ENCODE data around the gene EHMT1.

Gene EHMT1

GRCh38 chr9:137647096-137647714, 28.4 kb downstream of the EHMT1 start:
- H3K4me3 ChIP-seq (ENCODE audit: low read depth, low read length), result no peak overlapping the region
- no peak for DNase-seq
- no peak overlapping the region for H3K27ac ChIP-seq

GRCh38 chr9:137648396-137648795, 29.6 kb downstream of the EHMT1 start:
- H3K36me3 ChIP-seq (replicated peaks), result peaks cover 12% of the 10 kb centered on the region
- no peak for TF ChIP-seq CTCF (IDR thresholded peaks at IDR 0.05; ENCODE audit: low read depth, low read length, missing control alignments)
- in situ Hi-C loops (cut with HindIII; ENCODE audit: low pct_ligation_motif_present, low sequenced_read_pairs), result no loop called here
- no peak overlapping the region for H3K27ac ChIP-seq
- DNase-seq, result no peak
- H3K4me3 ChIP-seq (ENCODE audit: low read depth, low read length), result no peak overlapping the region
- H3K27me3 ChIP-seq (replicated peaks), result no peaks in the 10 kb centered on the region

More at GRCh38 chr9:137647096-137647714, 28.4 kb downstream of the EHMT1 start:
- in situ Hi-C loops (cut with HindIII; ENCODE audit: low pct_ligation_motif_present, low sequenced_read_pairs), result no loop called here
- Histone ChIP-seq H3K27me3 (replicated peaks) (no peaks in the 10 kb centered on the region), H3K36me3 (replicated peaks) (peaks cover 12% of the 10 kb centered on the region)
- TF ChIP-seq CTCF (IDR thresholded peaks at IDR 0.05; ENCODE audit: low read depth, low read length, missing control alignments), result no peak

GRCh38 chr9:137649553-137649952, 30.7 kb downstream of the EHMT1 start:
- H3K4me3 ChIP-seq (ENCODE audit: low read depth, low read length), result no peak overlapping the region
- H3K36me3 ChIP-seq (replicated peaks), result peaks cover 9% of the 10 kb centered on the region
- DNase-seq, result no peak
- no peak overlapping the region for H3K27ac ChIP-seq
- in situ Hi-C loops (cut with HindIII; ENCODE audit: low pct_ligation_motif_present, low sequenced_read_pairs), result no loop called here
- no peaks in the 10 kb centered on the region for H3K27me3 ChIP-seq (replicated peaks)
- no peak for TF ChIP-seq CTCF (IDR thresholded peaks at IDR 0.05; ENCODE audit: low read depth, low read length, missing control alignments)

- H3K4me3 ChIP-seq (ENCODE audit: low read depth, low read length), result no peak overlapping the region
- H3K27me3 ChIP-seq (replicated peaks), result no peaks in the 10 kb centered on the region
Measured at GRCh38 chr9:137650259-137650658, 31.5 kb downstream of the EHMT1 start.

GRCh38 chr9:137650779-137651178, 32.0 kb downstream of the EHMT1 start:
- Histone ChIP-seq H3K27ac (no peak overlapping the region), H3K36me3 (replicated peaks) (peaks cover 6% of the 10 kb centered on the region), H3K4me3 (ENCODE audit: low read depth, low read length) (no peak overlapping the region), H3K27me3 (replicated peaks) (no peaks in the 10 kb centered on the region)
- in situ Hi-C loops (cut with HindIII; ENCODE audit: low pct_ligation_motif_present, low sequenced_read_pairs), result no loop called here
- no peak for DNase-seq
- no peak for TF ChIP-seq CTCF (IDR thresholded peaks at IDR 0.05; ENCODE audit: low read depth, low read length, missing control alignments)

More at GRCh38 chr9:137650259-137650658, 31.5 kb downstream of the EHMT1 start:
- DNase-seq, result no peak
- no peak for TF ChIP-seq CTCF (IDR thresholded peaks at IDR 0.05; ENCODE audit: low read depth, low read length, missing control alignments)
- Histone ChIP-seq H3K36me3 (replicated peaks) (peaks cover 9% of the 10 kb centered on the region), H3K27ac (no peak overlapping the region)
- in situ Hi-C loops (cut with HindIII; ENCODE audit: low pct_ligation_motif_present, low sequenced_read_pairs), result no loop called here

- in situ Hi-C loops (cut with HindIII; ENCODE audit: low pct_ligation_motif_present, low sequenced_read_pairs), result no loop called here
Measured at GRCh38 chr9:137656416-137656815, 37.6 kb downstream of the EHMT1 start.

More at GRCh38 chr9:137656416-137656815, 37.6 kb downstream of the EHMT1 start:
- TF ChIP-seq CTCF (IDR thresholded peaks at IDR 0.05; ENCODE audit: low read depth, low read length, missing control alignments), result no peak
- no peak overlapping the region for H3K27ac ChIP-seq
- no peak for DNase-seq
- H3K36me3 ChIP-seq (replicated peaks), result peaks cover 4% of the 10 kb centered on the region
- no peak overlapping the region for H3K4me3 ChIP-seq (ENCODE audit: low read depth, low read length)
- no peaks in the 10 kb centered on the region for H3K27me3 ChIP-seq (replicated peaks)

Data from brain microvascular endothelial cell (primary cell).